Progenitor cell of endocrine pancreas (in vitro differentiated cells): ENCODE results near the gene ZBTB21. TPM values are rescaled to one million over a fixed set of nuclear protein-coding genes. Genes with fewer than 3 reads are reported as not detected.
A peak's percentile ranks its signal among the peaks of the same experiment; 100 is the strongest.
"Not testable (repeated sequence)": the region's sequence is repeated elsewhere in the genome, so short reads cannot be mapped to it uniquely, and the experiment has no call there.

ENCODE experiments used
- DNase-seq: peaks from one replicate; pipeline ENCODE4 v3.0.0; 2021; ENCODE audit warnings: low spot score; ENCODE audit not compliant: unreplicated experiment
- H3K27ac Mint-ChIP-seq: 2 replicates; pipeline ENCODE4 v1.8.0; 2021; ENCODE audit warnings: mild to moderate bottlenecking, moderate library complexity, mixed read lengths
- H3K27me3 Mint-ChIP-seq: 2 replicates; pipeline ENCODE4 v1.8.0; 2021; ENCODE audit warnings: mixed read lengths
- H3K36me3 Mint-ChIP-seq: 2 replicates; pipeline ENCODE4 v1.8.0; 2022; ENCODE audit warnings: mixed read lengths; ENCODE audit not compliant: insufficient read depth
- H3K4me1 Mint-ChIP-seq: 2 replicates; pipeline ENCODE4 v1.8.0; 2021; ENCODE audit warnings: low read depth, mixed read lengths
- H3K4me3 Mint-ChIP-seq: 2 replicates; pipeline ENCODE4 v1.8.0; 2021; ENCODE audit warnings: low read depth, mild to moderate bottlenecking, moderate library complexity, mixed read lengths
- H3K9me3 Mint-ChIP-seq: 2 replicates; pipeline ENCODE4 v1.8.0; 2021; ENCODE audit warnings: low read depth, mixed read lengths
- CTCF ChIP-seq: fragments of 200-600 bp; sonication (generic); IDR thresholded peaks from one replicate; pipeline ENCODE4 v1.5.0; 2021; ENCODE audit warnings: antibody characterized with exemption, mild to moderate bottlenecking; ENCODE audit not compliant: unreplicated experiment
- total RNA-seq: library from RNA; stranded (reverse); gene quantifications from 2 replicates; pipeline ENCODE4 v1.2.1, GENCODE V29; 2021

Gene ZBTB21
- total RNA-seq, 1 donor from 2014 or later = 15.7 TPM

- DNase-seq = peak; percentile 34
- peak within 1 kb of the TSS; percentile 73 for H3K4me3 Mint-ChIP-seq
- peaks cover 2% of the 10 kb centered on the region for H3K36me3 Mint-ChIP-seq
- peaks cover 8% of the 10 kb centered on the region for H3K4me1 Mint-ChIP-seq
- H3K9me3 Mint-ChIP-seq = no peaks in the 10 kb centered on the region
- no peak within 1 kb of the TSS for H3K27ac Mint-ChIP-seq
- H3K27me3 Mint-ChIP-seq = peaks cover 28% of the 10 kb centered on the region
- TF ChIP-seq CTCF = no peak
Measured at GRCh38 chr21:41953831-41954653, 56.1 kb downstream of the ZBTB21 start, which contains the start of gene C2CD2. C2CD2 (minus strand) TSS chr21:41954018; CDS start chr21:41953648, 370 bp downstream.

GRCh38 chr21:41953249-41953830, 56.8 kb downstream of the ZBTB21 start:
- H3K27me3 Mint-ChIP-seq = peaks cover 28% of the 10 kb centered on the region
- H3K4me3 Mint-ChIP-seq = peak overlapping the region; percentile 73
- H3K4me1 Mint-ChIP-seq = peaks cover 10% of the 10 kb centered on the region
- H3K27ac Mint-ChIP-seq = no peak overlapping the region
- H3K36me3 Mint-ChIP-seq = peaks cover 3% of the 10 kb centered on the region
- TF ChIP-seq CTCF = no peak
- no peaks in the 10 kb centered on the region for H3K9me3 Mint-ChIP-seq
- DNase-seq = no peak

- no peaks in the 10 kb centered on the region for H3K9me3 Mint-ChIP-seq
- DNase-seq = no peak
- TF ChIP-seq CTCF = no peak
- H3K4me3 Mint-ChIP-seq = peak overlapping the region; percentile 73
- peaks cover 14% of the 10 kb centered on the region for H3K4me1 Mint-ChIP-seq
- H3K36me3 Mint-ChIP-seq = peaks cover 4% of the 10 kb centered on the region
- peak overlapping the region; percentile 73 for H3K27ac Mint-ChIP-seq
- H3K27me3 Mint-ChIP-seq = peaks cover 28% of the 10 kb centered on the region
Measured at GRCh38 chr21:41952568-41953248, 57.5 kb downstream of the ZBTB21 start.

GRCh38 chr21:41951876-41952567, 58.1 kb downstream of the ZBTB21 start:
- Mint-ChIP-seq H3K27ac (peak overlapping the region; percentile 73), H3K4me3 (peak overlapping the region; percentile 73), H3K9me3 (no peaks in the 10 kb centered on the region), H3K27me3 (peaks cover 26% of the 10 kb centered on the region), H3K4me1 (peaks cover 14% of the 10 kb centered on the region), H3K36me3 (peaks cover 4% of the 10 kb centered on the region)
- no peak for DNase-seq
- TF ChIP-seq CTCF = no peak

GRCh38 chr21:41950941-41951351, 59.2 kb downstream of the ZBTB21 start:
- Mint-ChIP-seq H3K4me3 (no peak overlapping the region), H3K4me1 (peaks cover 14% of the 10 kb centered on the region)
- no peak for DNase-seq

GRCh38 chr21:41949631-41950030, 60.5 kb downstream of the ZBTB21 start:
- not testable (repeated sequence) for H3K4me3 Mint-ChIP-seq, H3K9me3 Mint-ChIP-seq, H3K36me3 Mint-ChIP-seq, DNase-seq, H3K27ac Mint-ChIP-seq
- Mint-ChIP-seq H3K27me3 (peaks cover 15% of the 10 kb centered on the region), H3K4me1 (peaks cover 14% of the 10 kb centered on the region)

More at GRCh38 chr21:41950941-41951351, 59.2 kb downstream of the ZBTB21 start:
- Mint-ChIP-seq H3K9me3 (no peaks in the 10 kb centered on the region), H3K27me3 (peaks cover 22% of the 10 kb centered on the region), H3K36me3 (peaks cover 4% of the 10 kb centered on the region), H3K27ac (no peak overlapping the region)
- TF ChIP-seq CTCF = no peak
